NCI-H146 treated with DMSO at 0.1 percent for 48 hours (cell line): ENCODE results near the gene MAP3K7.

Experiments
- DNase-seq: peaks from one replicate; lab custom pipeline; 2025; ENCODE audit not compliant: unreplicated experiment; lab: John Stamatoyannopoulos, UW

MAP3K7 gene

GRCh38 chr6:90586836-90587638, at the start of gene MAP3K7:
Gene MAP3K7, minus strand, starts transcription at chr6:90587072. Its CDS starts 189 bp downstream, at chr6:90586883.
- peak; percentile 79 for DNase-seq

GRCh38 chr6:90631046-90631445, 44.2 kb upstream of the MAP3K7 start:
- no peak for DNase-seq

GRCh38 chr6:90621581-90621980, 34.7 kb upstream of the MAP3K7 start:
- no peak for DNase-seq

GRCh38 chr6:90619221-90619620, 32.3 kb upstream of the MAP3K7 start:
- DNase-seq, result no peak

GRCh38 chr6:90612313-90612680, 25.4 kb upstream of the MAP3K7 start:
- DNase-seq, result no peak

GRCh38 chr6:90611543-90612312, 24.9 kb upstream of the MAP3K7 start:
- no peak for DNase-seq

- no peak for DNase-seq
Observed at GRCh38 chr6:90610751-90611542, 24.1 kb upstream of the MAP3K7 start.

GRCh38 chr6:90610301-90610750, 23.5 kb upstream of the MAP3K7 start:
- DNase-seq, result no peak

- no peak for DNase-seq
Observed at GRCh38 chr6:90605749-90606340, 19.0 kb upstream of the MAP3K7 start.

GRCh38 chr6:90604546-90604945, 17.7 kb upstream of the MAP3K7 start:
- no peak for DNase-seq

GRCh38 chr6:90599151-90599550, 12.3 kb upstream of the MAP3K7 start:
- DNase-seq, result no peak

- DNase-seq, result no peak
Observed at GRCh38 chr6:90598192-90598951, 11.5 kb upstream of the MAP3K7 start.

GRCh38 chr6:90596967-90597539, 10.2 kb upstream of the MAP3K7 start:
- no peak for DNase-seq

- DNase-seq, result no peak
Observed at GRCh38 chr6:90595854-90596253, 9.0 kb upstream of the MAP3K7 start.

- DNase-seq, result no peak
Observed at GRCh38 chr6:90586546-90586835, 381 bp downstream of the MAP3K7 start.

GRCh38 chr6:90584636-90585255, 2.1 kb downstream of the MAP3K7 start:
- DNase-seq, result no peak

GRCh38 chr6:90583836-90584481, 2.9 kb downstream of the MAP3K7 start:
- DNase-seq, result no peak

GRCh38 chr6:90583179-90583835, 3.6 kb downstream of the MAP3K7 start:
- DNase-seq, result no peak

- peak; percentile 22 for DNase-seq
Observed at GRCh38 chr6:90581146-90581545, 5.7 kb downstream of the MAP3K7 start.
